OCI-LY7 (cell line): ENCODE data around the gene GPR183. TPM values are rescaled to one million over a fixed set of nuclear protein-coding genes. Genes with fewer than 3 reads are reported as not detected.

Source experiments
- BruUV-seq: library from RNA; stranded (reverse); fragments of 400-500 nt; replicated peaks from 2 replicates; lab custom pipeline; 2021; lab: Mats Ljungman, UMichigan
- CTCF ChIA-PET: fragments of 300-600 bp; sonication (Branson Sonifier 250); formaldehyde crosslinking; loops from one replicate; lab custom pipeline; 2022; ENCODE audit warnings: antibody characterized with exemption; ENCODE audit not compliant: unreplicated experiment; lab: Charles Lee
- POLR2A ChIA-PET: fragments of 300-600 bp; sonication (Branson Sonifier 250); formaldehyde crosslinking; loops from one replicate; lab custom pipeline; 2022; ENCODE audit warnings: antibody characterized with exemption; lab: Charles Lee
- DNase-seq: peaks from one replicate; pipeline ENCODE4 v3.0.0-alpha.2; 2015; ENCODE audit warnings: low spot score
- H2AFZ ChIP-seq: fragments of 200-600 bp; sonication (generic), shearing (Covaris generic); 2 replicates; pipeline ENCODE4 v1.6.1; 2014; ENCODE audit warnings: mild to moderate bottlenecking, antibody characterized with exemption, low read length, moderate library complexity
- H3K27ac ChIP-seq: fragments of 200-600 bp; sonication (generic); 2 replicates; pipeline ENCODE4 v1.5.1; 2014; ENCODE audit warnings: mixed run types, low read depth, mild to moderate bottlenecking, moderate library complexity, low read length, inconsistent platforms; ENCODE audit not compliant: poor library complexity, severe bottlenecking
- H3K36me3 ChIP-seq: fragments of 200-600 bp; sonication (generic); 2 replicates; pipeline ENCODE4 v1.6.1; 2014; ENCODE audit warnings: mild to moderate bottlenecking, antibody characterized with exemption, low read length, moderate library complexity, mixed read lengths; ENCODE audit not compliant: insufficient read depth
- H3K4me1 ChIP-seq: fragments of 200-600 bp; sonication (generic); 2 replicates; pipeline ENCODE4 v1.5.1; 2014; ENCODE audit warnings: mild to moderate bottlenecking, low read length; ENCODE audit not compliant: insufficient read depth, poor library complexity, severe bottlenecking
- H3K4me2 ChIP-seq: fragments of 200-600 bp; sonication (generic); 2 replicates; pipeline ENCODE4 v1.6.1; 2014; ENCODE audit warnings: mild to moderate bottlenecking, low read length
- H3K4me3 ChIP-seq: fragments of 200-600 bp; sonication (generic); 2 replicates; pipeline ENCODE4 v1.5.1; 2014; ENCODE audit warnings: mild to moderate bottlenecking, low read depth, low read length; ENCODE audit not compliant: poor library complexity, severe bottlenecking
- H3K79me2 ChIP-seq: fragments of 200-600 bp; sonication (generic); 2 replicates; pipeline ENCODE4 v1.6.1; 2016; ENCODE audit warnings: low read depth, mild to moderate bottlenecking, low read length, moderate library complexity, mixed read lengths; ENCODE audit not compliant: insufficient read depth
- H3K9me2 ChIP-seq: fragments of 200-600 bp; sonication (generic); 2 replicates; pipeline ENCODE4 v1.6.1; 2016; ENCODE audit warnings: mild to moderate bottlenecking, low read length, mixed read lengths; ENCODE audit not compliant: insufficient read depth
- H3K9me3 ChIP-seq: fragments of 200-600 bp; sonication (generic); 2 replicates; pipeline ENCODE4 v1.6.1; 2014; ENCODE audit warnings: mild to moderate bottlenecking, mixed run types, low read length, mixed read lengths
- H4K20me1 ChIP-seq: fragments of 200-600 bp; sonication (generic); 2 replicates; pipeline ENCODE4 v1.6.1; 2014; ENCODE audit warnings: mild to moderate bottlenecking, antibody characterized with exemption, low read length, moderate library complexity, mixed read lengths; ENCODE audit not compliant: insufficient read depth
- EZH2phosphoT487 ChIP-seq: fragments of 200-600 bp; sonication (generic); IDR thresholded peaks from 2 replicates; pipeline ENCODE4 v1.6.1; 2018; ENCODE audit warnings: low read depth, borderline replicate concordance, mild to moderate bottlenecking, mixed run types, antibody characterized with exemption, low read length, moderate library complexity, mixed read lengths
- intact Hi-C: fragments of 100-400 bp; cut with micrococcal nuclease; formaldehyde crosslinking; loops from one replicate; pipeline ENCODE4 v1.10.0; 2022; ENCODE audit not compliant: unreplicated experiment
- total RNA-seq, 2 experiments: library from RNA; depleted of rRNA in 1 of 2; stranded (reverse); fragments of >200 nt in 1 of 2; shearing (Covaris generic) in 1 of 2; gene quantifications; 2 replicates each; pipeline ENCODE4 v1.2.3, GENCODE V29; 2014 to 2022
- TF ChIP-seq, protein P1 (sequence below): fragments of 200-600 bp; sonication (generic); conservative IDR thresholded peaks from 2 replicates; pipeline ENCODE4 v1.5.1; 2014; ENCODE audit warnings: mild to moderate bottlenecking, antibody characterized with exemption, low read length, moderate library complexity, mixed read lengths

The GPR183 gene
- total RNA-seq, 2 experiments from 2014 or later, result not detected

DNA sequence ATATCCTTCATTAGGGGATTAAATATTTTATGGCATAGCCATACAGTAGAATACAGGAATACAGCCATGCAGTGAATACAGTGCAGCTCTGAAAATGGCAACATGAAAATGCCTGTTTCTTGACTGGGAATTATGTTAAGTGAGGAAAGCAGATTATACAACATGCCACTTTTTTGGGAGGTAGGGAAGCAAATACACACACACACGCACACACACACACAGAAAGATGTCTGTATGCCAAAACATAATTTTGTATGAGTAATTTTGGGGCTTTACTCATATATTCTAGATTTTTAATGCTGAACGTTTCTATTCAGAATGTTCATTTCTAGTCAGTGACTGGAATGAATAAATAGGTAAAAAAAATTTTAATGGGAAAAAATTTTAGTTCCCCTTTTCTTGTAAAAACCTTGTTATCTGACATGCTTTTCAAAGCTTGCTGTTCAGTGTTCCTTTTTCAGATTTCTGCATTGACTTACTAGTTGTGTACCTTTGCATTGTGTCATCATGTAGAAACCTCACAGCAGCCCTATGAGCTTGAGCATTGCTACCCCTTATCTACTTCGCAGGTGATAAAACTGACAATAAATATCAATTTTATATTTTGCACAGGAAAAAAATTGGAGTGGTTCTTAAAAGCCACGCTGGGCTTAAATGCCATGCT lies 7.8 kb downstream of the GPR183 start:
- no peak for DNase-seq
- H3K4me1 ChIP-seq, result peaks cover 16% of the 10 kb centered on the region
- TF ChIP-seq, protein P1, sequence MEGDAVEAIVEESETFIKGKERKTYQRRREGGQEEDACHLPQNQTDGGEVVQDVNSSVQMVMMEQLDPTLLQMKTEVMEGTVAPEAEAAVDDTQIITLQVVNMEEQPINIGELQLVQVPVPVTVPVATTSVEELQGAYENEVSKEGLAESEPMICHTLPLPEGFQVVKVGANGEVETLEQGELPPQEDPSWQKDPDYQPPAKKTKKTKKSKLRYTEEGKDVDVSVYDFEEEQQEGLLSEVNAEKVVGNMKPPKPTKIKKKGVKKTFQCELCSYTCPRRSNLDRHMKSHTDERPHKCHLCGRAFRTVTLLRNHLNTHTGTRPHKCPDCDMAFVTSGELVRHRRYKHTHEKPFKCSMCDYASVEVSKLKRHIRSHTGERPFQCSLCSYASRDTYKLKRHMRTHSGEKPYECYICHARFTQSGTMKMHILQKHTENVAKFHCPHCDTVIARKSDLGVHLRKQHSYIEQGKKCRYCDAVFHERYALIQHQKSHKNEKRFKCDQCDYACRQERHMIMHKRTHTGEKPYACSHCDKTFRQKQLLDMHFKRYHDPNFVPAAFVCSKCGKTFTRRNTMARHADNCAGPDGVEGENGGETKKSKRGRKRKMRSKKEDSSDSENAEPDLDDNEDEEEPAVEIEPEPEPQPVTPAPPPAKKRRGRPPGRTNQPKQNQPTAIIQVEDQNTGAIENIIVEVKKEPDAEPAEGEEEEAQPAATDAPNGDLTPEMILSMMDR, result no peak
- no peak for TF ChIP-seq EZH2phosphoT487
- no TSS peak for BruUV-seq
- CTCF ChIA-PET, result no interaction called here
- H3K9me3 ChIP-seq, result no peaks in the 10 kb centered on the region
- POLR2A ChIA-PET, result no interaction called here
- no peak overlapping the region for H2AFZ ChIP-seq
- H3K36me3 ChIP-seq, result peaks cover 6% of the 10 kb centered on the region; the same call in 1 of the 2 replicates
- peak overlapping the region; percentile 20; the same call in 1 of the 2 replicates for H3K4me2 ChIP-seq
- no peak overlapping the region for H3K27ac ChIP-seq
- no peaks in the 10 kb centered on the region for H3K9me2 ChIP-seq
- intact Hi-C loops, result no loop called here
- no peak overlapping the region for H3K4me3 ChIP-seq
- H3K79me2 ChIP-seq, result no peaks in the 10 kb centered on the region
- peaks cover 6% of the 10 kb centered on the region; the same call in 1 of the 2 replicates for H4K20me1 ChIP-seq

DNA sequence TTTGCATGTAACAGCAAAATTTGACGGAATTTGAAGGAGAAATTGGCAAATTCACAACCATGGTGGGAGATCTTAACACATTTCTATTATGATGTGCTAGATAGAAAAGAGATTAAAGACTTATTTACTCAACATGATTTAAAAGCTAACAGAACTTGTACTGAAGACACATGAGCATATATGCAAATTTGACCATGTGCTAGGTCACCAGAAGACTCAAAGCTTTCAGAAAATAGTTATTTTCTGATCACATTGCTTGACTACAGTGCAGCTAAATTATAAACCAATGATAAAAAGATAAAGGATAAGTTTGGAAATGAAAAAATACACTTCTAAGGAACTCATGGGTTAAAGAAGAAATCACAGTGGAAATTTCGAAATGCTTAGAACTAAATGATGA lies 9.1 kb downstream of the GPR183 start:
- Histone ChIP-seq H3K9me2 (no peaks in the 10 kb centered on the region), H4K20me1 (peaks cover 6% of the 10 kb centered on the region; the same call in 1 of the 2 replicates), H3K79me2 (no peaks in the 10 kb centered on the region), H3K9me3 (no peaks in the 10 kb centered on the region), H3K4me2 (no peak overlapping the region), H3K27ac (no peak overlapping the region), H2AFZ (no peak overlapping the region), H3K4me3 (no peak overlapping the region), H3K36me3 (peaks cover 6% of the 10 kb centered on the region; the same call in 1 of the 2 replicates), H3K4me1 (peaks cover 16% of the 10 kb centered on the region)
- intact Hi-C loops, result no loop called here
- TF ChIP-seq, protein P1, result no peak
- no peak for TF ChIP-seq EZH2phosphoT487
- no peak for DNase-seq
- CTCF ChIA-PET, result no interaction called here
- POLR2A ChIA-PET, result interaction anchor here (0.6 kb wide), 2 partner anchors 9 to 205 kb away, joined by 3 to 5 read pairs; partner anchors contain the start of gene GPR183
- BruUV-seq, result no TSS peak

DNA sequence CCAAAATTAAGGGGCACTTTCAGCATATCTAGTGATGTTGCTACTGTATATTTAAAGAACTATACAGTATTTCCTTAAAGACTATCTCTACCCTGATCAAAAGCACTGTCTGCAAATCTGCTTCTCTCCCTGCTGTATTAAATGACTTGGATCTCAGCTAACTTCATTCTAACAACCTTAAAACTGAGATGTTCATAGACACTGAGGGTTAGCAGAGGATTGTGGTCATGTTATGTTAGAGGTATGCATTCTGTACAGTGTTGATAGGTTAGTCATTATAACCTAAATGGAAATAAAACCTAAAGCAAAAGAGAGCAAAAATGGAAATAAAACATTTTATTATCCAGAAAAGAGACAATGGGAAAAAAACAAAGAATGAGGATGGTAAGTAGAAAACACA lies 9.9 kb downstream of the GPR183 start:
- no peak overlapping the region for H3K4me2 ChIP-seq
- H3K9me3 ChIP-seq, result no peaks in the 10 kb centered on the region
- no peak overlapping the region for H2AFZ ChIP-seq
- DNase-seq, result no peak
- H3K36me3 ChIP-seq, result peaks cover 6% of the 10 kb centered on the region; the same call in 1 of the 2 replicates
- no peaks in the 10 kb centered on the region for H3K79me2 ChIP-seq
- TF ChIP-seq, protein P1, result no peak
- TF ChIP-seq EZH2phosphoT487, result no peak
- peaks cover 16% of the 10 kb centered on the region for H3K4me1 ChIP-seq
- peaks cover 6% of the 10 kb centered on the region; the same call in 1 of the 2 replicates for H4K20me1 ChIP-seq
- no TSS peak for BruUV-seq
- H3K27ac ChIP-seq, result no peak overlapping the region
- H3K4me3 ChIP-seq, result no peak overlapping the region
- H3K9me2 ChIP-seq, result no peaks in the 10 kb centered on the region
- ChIA-PET CTCF (no interaction called here), POLR2A (interaction anchor here (0.6 kb wide), 1 partner anchor 205 kb away, joined by 3 read pairs; no protein-coding TSS in a partner anchor)
- intact Hi-C loops, result no loop called here
